HCT116 (cell line): ENCODE measurements around the gene MYORG. TPM values are rescaled to one million over a fixed set of nuclear protein-coding genes. Genes with fewer than 3 reads are reported as not detected.
A peak's percentile ranks its signal among the peaks of the same experiment; 100 is the strongest.
"Not testable (repeated sequence)": the region's sequence is repeated elsewhere in the genome, so short reads cannot be mapped to it uniquely, and the experiment has no call there.

ENCODE experiments used
- ATAC-seq: fragments of 200-7000 bp; cut with Tn5 transposase; 2 replicates; pipeline ENCODE4 v1.9.1; 2020; ENCODE audit warnings: mild to moderate bottlenecking, moderate library complexity
- BruUV-seq: library from RNA; stranded (reverse); fragments of 400-500 nt; replicated peaks from 2 replicates; lab custom pipeline; 2021; lab: Mats Ljungman, UMichigan
- CTCF ChIA-PET: fragments of 300-600 bp; sonication (Branson Sonifier 250); formaldehyde crosslinking; loops from one replicate; lab custom pipeline; 2021; ENCODE audit warnings: antibody characterized with exemption; lab: Charles Lee
- POLR2A ChIA-PET: fragments of 300-600, 350-600 bp; sonication (Branson Sonifier 250); formaldehyde crosslinking; loops from one replicate; lab custom pipeline; 2021; ENCODE audit warnings: antibody characterized with exemption; lab: Charles Lee
- RAD21 ChIA-PET, 2 experiments: fragments of 300-600 bp; sonication (Branson Sonifier 250); formaldehyde crosslinking; loops; one replicate each; lab custom pipeline; 2023; ENCODE audit warnings: low total read pairs in 2 of 2; ENCODE audit not compliant: uncharacterized antibody in 2 of 2, unreplicated experiment in 2 of 2, low non-redundant PET in 1 of 2; lab: Charles Lee
- DNase-seq: peaks from one replicate; pipeline ENCODE4 v3.0.0-alpha.2; 2010; ENCODE audit warnings: low read depth, low spot score
- H2AFZ ChIP-seq: fragments of 200-600 bp; shearing (Covaris generic), sonication (generic); 2 replicates; pipeline ENCODE4 v1.6.1; 2017; ENCODE audit warnings: low read depth, mixed run types, mixed read lengths, antibody characterized with exemption, low read length; ENCODE audit not compliant: poor library complexity, severe bottlenecking
- H3K27ac ChIP-seq: 2 replicates; pipeline ENCODE4 v1.5.1; 2012; ENCODE audit warnings: low read depth, low read length
- H3K27me3 ChIP-seq: fragments of 200-600 bp; sonication (generic); 2 replicates; pipeline ENCODE4 v1.6.1; 2016; ENCODE audit warnings: mixed run types, low read length, mixed read lengths; ENCODE audit not compliant: insufficient read depth
- H3K36me3 ChIP-seq, 2 experiments: fragments of 200-500 bp in 1 of 2; fragments of 200-600 bp in 1 of 2; sonication (Bioruptor generic) in 1 of 2; sonication (generic) in 1 of 2; 2 replicates each; pipeline versions ENCODE4 v1.5.1 to v1.6.1; 2014 to 2016; ENCODE audit warnings: low read length in 2 of 2, inconsistent platforms in 1 of 2, mixed read lengths in 1 of 2, mixed run types in 1 of 2; ENCODE audit not compliant: insufficient read depth in 2 of 2, control insufficient read depth in 1 of 2
- H3K4me1 ChIP-seq, 2 experiments: fragments of 200-600 bp in 1 of 2; sonication (generic) in 1 of 2; 2 replicates each; pipeline versions ENCODE4 v1.5.1 to v1.6.1; 2012 to 2017; ENCODE audit warnings: low read length in 2 of 2, inconsistent platforms in 1 of 2, mild to moderate bottlenecking in 1 of 2, mixed read lengths in 1 of 2, mixed run types in 1 of 2, moderate library complexity in 1 of 2; ENCODE audit not compliant: insufficient read depth in 2 of 2, control insufficient read depth in 1 of 2
- H3K4me2 ChIP-seq: fragments of 200-600 bp; sonication (generic); 2 replicates; pipeline ENCODE4 v1.6.1; 2017; ENCODE audit warnings: mixed run types, low read length, mixed read lengths
- H3K4me3 ChIP-seq, 2 experiments: fragments of 200-600 bp in 1 of 2; sonication (generic) in 1 of 2; replicated peaks in 1 of 2; 2 replicates each; pipeline ENCODE4 v1.5.1; 2011 to 2016; ENCODE audit warnings: low read length in 2 of 2, control low read depth in 1 of 2, low read depth in 1 of 2, mild to moderate bottlenecking in 1 of 2, mixed read lengths in 1 of 2, mixed run types in 1 of 2
- H3K79me2 ChIP-seq: fragments of 200-600 bp; sonication (generic); 2 replicates; pipeline ENCODE4 v1.6.1; 2017; ENCODE audit warnings: mild to moderate bottlenecking, mixed run types, low read length, moderate library complexity, mixed read lengths; ENCODE audit not compliant: insufficient read depth
- H3K9ac ChIP-seq: fragments of 200-600 bp; sonication (generic); 2 replicates; pipeline ENCODE4 v1.6.1; 2016; ENCODE audit warnings: low read length, mixed read lengths
- H3K9me2 ChIP-seq: fragments of 200-600 bp; sonication (generic), shearing (Covaris generic); 2 replicates; pipeline ENCODE4 v1.6.1; 2017; ENCODE audit warnings: mixed run types, mild to moderate bottlenecking, moderate library complexity; ENCODE audit not compliant: insufficient read depth
- H3K9me3 ChIP-seq, 2 experiments: fragments of 200-500 bp in 1 of 2; fragments of 200-600 bp in 1 of 2; sonication (Bioruptor generic) in 1 of 2; sonication (generic) in 1 of 2; 2 replicates each; pipeline ENCODE4 v1.6.1; 2014 to 2017; ENCODE audit warnings: low read length in 2 of 2, mixed read lengths in 2 of 2, inconsistent platforms in 1 of 2, low read depth in 1 of 2, mild to moderate bottlenecking in 1 of 2, mixed run types in 1 of 2, moderate library complexity in 1 of 2; ENCODE audit not compliant: control insufficient read depth in 1 of 2, insufficient read depth in 1 of 2
- H4K20me1 ChIP-seq: fragments of 200-600 bp; sonication (generic), shearing (Covaris generic); 2 replicates; pipeline ENCODE4 v1.6.1; 2017; ENCODE audit warnings: mixed run types, mild to moderate bottlenecking, moderate library complexity; ENCODE audit not compliant: insufficient read depth
- CTCF ChIP-seq, 3 experiments: fragments of 200-600 bp in 1 of 3; sonication (generic) in 1 of 3; IDR thresholded peaks in 2 of 3; conservative IDR thresholded peaks in 1 of 3; 2 replicates each; pipeline ENCODE4 v1.5.1; 2012 to 2017; ENCODE audit warnings: low read depth in 2 of 3, low read length in 2 of 3, antibody characterized with exemption in 1 of 3, borderline replicate concordance in 1 of 3, control low read depth in 1 of 3, mild to moderate bottlenecking in 1 of 3, mixed read lengths in 1 of 3, mixed run types in 1 of 3, moderate library complexity in 1 of 3; ENCODE audit not compliant: insufficient read depth in 1 of 3
- EZH2phosphoT487 ChIP-seq: fragments of 200-600 bp; IDR thresholded peaks from 2 replicates; pipeline ENCODE4 v1.6.1; 2018; ENCODE audit warnings: antibody characterized with exemption, borderline replicate concordance
- FOSL1 ChIP-seq: IDR thresholded peaks from 2 replicates; pipeline ENCODE4 v1.6.1; 2012; ENCODE audit warnings: low read depth
- JUND ChIP-seq: IDR thresholded peaks from 2 replicates; pipeline ENCODE4 v1.6.1; 2012
- intact Hi-C: fragments of 100-400 bp; cut with micrococcal nuclease; formaldehyde crosslinking; loops from 2 replicates; pipeline ENCODE4 v1.10.0; 2022
- total RNA-seq: library from RNA; stranded (reverse); gene quantifications from one replicate; pipeline ENCODE4 v1.2.1, GENCODE V29; 2021; ENCODE audit not compliant: unreplicated experiment

Gene MYORG
- total RNA-seq, 1 experiment from 2014 or later: 8.5 TPM

- POLR2A ChIA-PET, ATAC-seq, intact Hi-C loops: not testable (repeated sequence)
These were observed 38.6 kb downstream of the MYORG start for GRCh38 chr9:34338079-34338478.

GRCh38 chr9:34337403-34337802, 39.3 kb downstream of the MYORG start:
- RAD21 ChIA-PET: no interaction called here
- no peak overlapping the region for H2AFZ ChIP-seq
- CTCF ChIA-PET: interaction anchor here (1.1 kb wide), 1 partner anchor 212 kb away, joined by 3 read pairs; no protein-coding TSS in a partner anchor
- intact Hi-C loops: no loop called here
- H3K4me1 ChIP-seq: peaks cover 0 to 6% of the 10 kb centered on the region in 2 experiments; a peak in 1 of 4 replicates
- H4K20me1 ChIP-seq: no peaks in the 10 kb centered on the region
- no peak for ATAC-seq
- no peaks in the 10 kb centered on the region for H3K27me3 ChIP-seq
- H3K36me3 ChIP-seq: peaks cover 9% of the 10 kb centered on the region in 2 experiments; a peak in 3 of 4 replicates
- no peaks in the 10 kb centered on the region for H3K9me2 ChIP-seq
- no peaks in the 10 kb centered on the region for H3K9me3 ChIP-seq
- H3K4me3 ChIP-seq: no peak overlapping the region
- no peak overlapping the region for H3K9ac ChIP-seq
- TF ChIP-seq JUND (no peak), EZH2phosphoT487 (no peak), FOSL1 (no peak), CTCF (IDR thresholded peaks at IDR 0.05 in 2 of 3, conservative IDR thresholded peaks at IDR 0.05 in 1 of 3; ENCODE audit: borderline replicate concordance in 1 of 3, insufficient read depth in 1 of 3, low read depth in 2 of 3, low read length in 2 of 3) (peak in 2 of 3 experiments; percentile 1 to 19; a peak in 1 of 6 replicates)
- no peak overlapping the region for H3K27ac ChIP-seq
- no TSS peak for BruUV-seq
- POLR2A ChIA-PET: no interaction called here
- DNase-seq: no peak
- H3K79me2 ChIP-seq: peaks cover 41% of the 10 kb centered on the region
- no peak overlapping the region for H3K4me2 ChIP-seq

More at GRCh38 chr9:34338079-34338478, 38.6 kb downstream of the MYORG start:
- RAD21 ChIA-PET, H3K9me3 ChIP-seq, H3K9ac ChIP-seq, H3K4me3 ChIP-seq, H3K36me3 ChIP-seq, H3K4me2 ChIP-seq, BruUV-seq, H3K9me2 ChIP-seq, H3K4me1 ChIP-seq, H3K27ac ChIP-seq, DNase-seq, H2AFZ ChIP-seq, H3K27me3 ChIP-seq, H4K20me1 ChIP-seq: not testable (repeated sequence)
- H3K79me2 ChIP-seq: peaks cover 34% of the 10 kb centered on the region
- CTCF ChIA-PET: interaction anchor here (1.1 kb wide), 1 partner anchor 212 kb away, joined by 3 read pairs; no protein-coding TSS in a partner anchor
